SK-N-MC (cell line): ENCODE measurements around the gene NTNG1.

Source experiments
- EZH2 ChIP-seq: fragments of 200-600 bp; sonication (generic); IDR thresholded peaks from one replicate; pipeline ENCODE4 v1.6.1; 2017; ENCODE audit warnings: antibody characterized with exemption
- POLR2AphosphoS5 ChIP-seq: IDR thresholded peaks from 2 replicates; pipeline ENCODE4 v1.6.1; 2012; ENCODE audit warnings: mild to moderate bottlenecking, low read depth, low read length, borderline replicate concordance

DNA sequence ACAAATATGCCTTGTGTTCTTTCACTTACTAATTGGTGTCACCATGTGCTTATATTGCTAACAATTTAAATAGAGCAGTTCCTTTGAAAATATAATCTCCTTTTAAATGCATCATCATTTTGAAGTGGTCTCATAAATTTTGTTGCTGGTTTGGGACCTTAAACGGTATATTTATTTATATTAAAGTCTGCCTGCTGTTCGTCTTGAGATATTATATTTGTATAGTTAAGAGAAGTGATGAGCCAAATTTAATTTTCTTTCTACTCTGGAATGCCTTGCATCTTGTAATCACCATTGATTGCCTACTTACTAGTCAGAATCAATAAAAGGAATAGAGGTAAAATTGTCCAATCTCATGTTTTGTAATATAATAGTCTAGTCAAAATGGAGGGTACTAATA lies 91.6 kb downstream of the NTNG1 start:
- TF ChIP-seq POLR2AphosphoS5 (no peak), EZH2 (no peak)
